WTC11 (cell line): ENCODE data around the gene OXGR1.

Experiments
- CTCF ChIP-seq: fragments of 200-600 bp; IDR thresholded peaks from 2 replicates; pipeline ENCODE4 v1.8.0; 2022; ENCODE audit warnings: antibody characterized with exemption
- TCF7 ChIP-seq: sonication (generic); formaldehyde crosslinking; IDR thresholded peaks from 2 replicates; pipeline ENCODE4 v1.8.0; 2022; ENCODE audit warnings: mild to moderate bottlenecking, low read depth, missing genetic modification reagents, moderate library complexity
- ZNF512 ChIP-seq: sonication (generic); formaldehyde crosslinking; IDR thresholded peaks from 2 replicates; pipeline ENCODE4 v1.8.1; 2022; ENCODE audit warnings: missing genetic modification reagents, borderline replicate concordance

- no peak for TF ChIP-seq ZNF512 (CRISPR knock-in tag)
- no peak for TF ChIP-seq TCF7
- no peak for TF ChIP-seq CTCF
Observed at GRCh38 chr13:97012251-97013048, 18.2 kb upstream of the OXGR1 start.
